ENCODE data around the gene VMA21.

GRCh38 chrX:151416579-151416978 lies 19.6 kb downstream of the VMA21 start:
- no peak for TF ChIP-seq CTCF (IDR thresholded peaks at IDR 0.05; ENCODE audit: extremely low read depth in 1 of 2, insufficient read depth in 1 of 2, low read depth in 1 of 2, low read length in 2 of 2)
- no peak for TF ChIP-seq POLR2A (IDR thresholded peaks at IDR 0.05; ENCODE audit: low read depth, low read length)
- TF ChIP-seq EZH2 (IDR thresholded peaks at IDR 0.05; ENCODE audit: borderline replicate concordance, low read depth, low read length, severe bottlenecking), result no peak
- no peak for TF ChIP-seq MAX (IDR thresholded peaks at IDR 0.05; ENCODE audit: insufficient read depth, insufficient read length)
- no peak for TF ChIP-seq FOS (IDR thresholded peaks at IDR 0.05; ENCODE audit: borderline replicate concordance, insufficient read depth, low read length)
- TF ChIP-seq POLR2AphosphoS5 (IDR thresholded peaks at IDR 0.05; ENCODE audit: insufficient read depth, low read depth, low read length), result no peak
